ENCODE results near the gene ARID3A. TPM values are rescaled to one million over a fixed set of nuclear protein-coding genes. Genes with fewer than 3 reads are reported as not detected.

The ARID3A gene
- total RNA-seq, 1 experiment from 2014 or later = 239 TPM

- ChIA-PET CTCF (interaction anchor here (0.7 to 1.0 kb wide), 2 partner anchors 102 to 105 kb away, joined by 3 to 4 read pairs; no protein-coding TSS in a partner anchor), POLR2A (no interaction called here)
- DNase-seq = no peak
- no TSS peak for BruUV-seq (replicated peaks)
- Mint-ChIP-seq H3K4me3 (ENCODE audit: unreplicated experiment) (no peak overlapping the region), H3K27ac (ENCODE audit: unreplicated experiment) (no peak overlapping the region), H3K36me3 (ENCODE audit: insufficient read depth, unreplicated experiment) (peaks cover 53% of the 10 kb centered on the region), H3K27me3 (ENCODE audit: insufficient read depth, unreplicated experiment) (no peaks in the 10 kb centered on the region), H3K4me1 (ENCODE audit: low read depth, unreplicated experiment) (no peaks in the 10 kb centered on the region), H3K9me3 (ENCODE audit: unreplicated experiment) (no peaks in the 10 kb centered on the region)
- peaks cover 14% of the 10 kb centered on the region for H3K4me1 ChIP-seq
- H3K36me3 ChIP-seq (ENCODE audit: control insufficient read depth, insufficient read depth, low read length) = 0 out of 2 replicates have a peak, but pooled peaks cover 1% of the 10 kb centered on the region
- TF ChIP-seq CTCF (IDR thresholded peaks at IDR 0.05; ENCODE audit: insufficient read depth in 1 of 2, low read depth in 1 of 2, low read length in 1 of 2, severe bottlenecking in 1 of 2, unreplicated experiment in 1 of 2) = no peak
- H3K27me3 ChIP-seq (replicated peaks; ENCODE audit: control insufficient read depth, insufficient read depth, low read length) = no peaks in the 10 kb centered on the region
- no peak overlapping the region for H3K4me3 ChIP-seq (ENCODE audit: low read depth, low read length)
- H3K9me3 ChIP-seq = no peaks in the 10 kb centered on the region
- intact Hi-C loops (cut with micrococcal nuclease; ENCODE audit: unreplicated experiment) = no loop called here
These were observed 46.0 kb upstream of the ARID3A start for GRCh38 chr19:879711-880438.

- H3K9me3 ChIP-seq = no peaks in the 10 kb centered on the region
- intact Hi-C loops (cut with micrococcal nuclease; ENCODE audit: unreplicated experiment) = no loop called here
- H3K4me1 ChIP-seq = peaks cover 14% of the 10 kb centered on the region
- no peak for TF ChIP-seq CTCF (IDR thresholded peaks at IDR 0.05; ENCODE audit: insufficient read depth in 1 of 2, low read depth in 1 of 2, low read length in 1 of 2, severe bottlenecking in 1 of 2, unreplicated experiment in 1 of 2)
- BruUV-seq (replicated peaks) = no TSS peak
- H3K36me3 ChIP-seq (ENCODE audit: control insufficient read depth, insufficient read depth, low read length) = 0 out of 2 replicates have a peak, but pooled peaks cover 1% of the 10 kb centered on the region
- Mint-ChIP-seq H3K27me3 (ENCODE audit: insufficient read depth, unreplicated experiment) (no peaks in the 10 kb centered on the region), H3K4me3 (ENCODE audit: unreplicated experiment) (no peak overlapping the region), H3K27ac (ENCODE audit: unreplicated experiment) (no peak overlapping the region), H3K4me1 (ENCODE audit: low read depth, unreplicated experiment) (no peaks in the 10 kb centered on the region), H3K9me3 (ENCODE audit: unreplicated experiment) (no peaks in the 10 kb centered on the region), H3K36me3 (ENCODE audit: insufficient read depth, unreplicated experiment) (peaks cover 45% of the 10 kb centered on the region)
- no peak for DNase-seq
- ChIA-PET CTCF (interaction anchor here (0.7 kb wide), 1 partner anchor 135 kb away, joined by 3 read pairs; no protein-coding TSS in a partner anchor), POLR2A (no interaction called here)
- no peaks in the 10 kb centered on the region for H3K27me3 ChIP-seq (replicated peaks; ENCODE audit: control insufficient read depth, insufficient read depth, low read length)
- H3K4me3 ChIP-seq (ENCODE audit: low read depth, low read length) = no peak overlapping the region
These were observed 44.3 kb upstream of the ARID3A start for GRCh38 chr19:881385-882071.

- POLR2A ChIA-PET = no interaction called here
- no peak overlapping the region for H3K4me3 Mint-ChIP-seq (ENCODE audit: unreplicated experiment)
- no peaks in the 10 kb centered on the region for H3K9me3 Mint-ChIP-seq (ENCODE audit: unreplicated experiment)
- H3K27ac Mint-ChIP-seq (ENCODE audit: unreplicated experiment) = peak overlapping the region; percentile 57
- H3K4me1 Mint-ChIP-seq (ENCODE audit: low read depth, unreplicated experiment) = no peaks in the 10 kb centered on the region
- Histone ChIP-seq H3K36me3 (ENCODE audit: control insufficient read depth, insufficient read depth, low read length) (0 out of 2 replicates have a peak, but pooled peaks cover 1% of the 10 kb centered on the region), H3K27me3 (replicated peaks; ENCODE audit: control insufficient read depth, insufficient read depth, low read length) (no peaks in the 10 kb centered on the region), H3K9me3 (no peaks in the 10 kb centered on the region), H3K4me1 (peaks cover 14% of the 10 kb centered on the region), H3K4me3 (ENCODE audit: low read depth, low read length) (no peak overlapping the region)
- TF ChIP-seq CTCF (IDR thresholded peaks at IDR 0.05; ENCODE audit: insufficient read depth in 1 of 2, low read depth in 1 of 2, low read length in 1 of 2, severe bottlenecking in 1 of 2, unreplicated experiment in 1 of 2) = no peak
- CTCF ChIA-PET = no interaction called here
- no peak for DNase-seq
- intact Hi-C loops (cut with micrococcal nuclease; ENCODE audit: unreplicated experiment) = no loop called here
- H3K36me3 Mint-ChIP-seq (ENCODE audit: insufficient read depth, unreplicated experiment) = peaks cover 55% of the 10 kb centered on the region
- no peaks in the 10 kb centered on the region for H3K27me3 Mint-ChIP-seq (ENCODE audit: insufficient read depth, unreplicated experiment)
- BruUV-seq (replicated peaks) = no TSS peak
These were observed 42.9 kb upstream of the ARID3A start for GRCh38 chr19:882871-883497.
